GM19023 (cell line): Measurements from ENCODE around the gene GOLIM4.
A peak's percentile ranks its signal among the peaks of the same experiment; 100 is the strongest.
"Not testable (repeated sequence)": the region's sequence is repeated elsewhere in the genome, so short reads cannot be mapped to it uniquely, and the experiment has no call there.

Experiments
- ATAC-seq: cut with Tn5 transposase; IDR thresholded peaks from one replicate; pipeline ENCODE4 v1.9.1; 2021; ENCODE audit warnings: mild to moderate bottlenecking, moderate library complexity; ENCODE audit not compliant: unreplicated experiment

The GOLIM4 gene

GRCh38 chr3:168049367-168049974 lies 46.3 kb downstream of the GOLIM4 start:
- ATAC-seq, result no peak

GRCh38 chr3:168048414-168049330 lies 47.1 kb downstream of the GOLIM4 start:
- ATAC-seq, result no peak

GRCh38 chr3:168047936-168048335 lies 47.8 kb downstream of the GOLIM4 start:
- no peak for ATAC-seq

GRCh38 chr3:168047190-168047795 lies 48.4 kb downstream of the GOLIM4 start:
- peak; percentile 66 for ATAC-seq

- ATAC-seq, result no peak
Measured at GRCh38 chr3:168044049-168044448, 51.7 kb downstream of the GOLIM4 start.

- no peak for ATAC-seq
Measured at GRCh38 chr3:168040607-168041208, 55.0 kb downstream of the GOLIM4 start.

GRCh38 chr3:168037020-168037419 lies 58.7 kb downstream of the GOLIM4 start:
- ATAC-seq, result no peak

- no peak for ATAC-seq
Measured at GRCh38 chr3:168036619-168037018, 59.1 kb downstream of the GOLIM4 start.

- ATAC-seq, result no peak
Measured at GRCh38 chr3:168034152-168034928, 61.4 kb downstream of the GOLIM4 start.

- no peak for ATAC-seq
Measured at GRCh38 chr3:168030577-168030976, 65.1 kb downstream of the GOLIM4 start.

GRCh38 chr3:168029705-168030104 lies 66.0 kb downstream of the GOLIM4 start:
- no peak for ATAC-seq

- ATAC-seq, result no peak
Measured at GRCh38 chr3:168028086-168028485, 67.6 kb downstream of the GOLIM4 start.

- ATAC-seq, result no peak
Measured at GRCh38 chr3:168026764-168027163, 69.0 kb downstream of the GOLIM4 start.

- no peak for ATAC-seq
Measured at GRCh38 chr3:168025076-168025475, 70.6 kb downstream of the GOLIM4 start.

GRCh38 chr3:168024537-168024941 lies 71.2 kb downstream of the GOLIM4 start:
- no peak for ATAC-seq

GRCh38 chr3:168021737-168022450 lies 73.8 kb downstream of the GOLIM4 start:
- ATAC-seq, result no peak

GRCh38 chr3:168011280-168011679 lies 84.4 kb downstream of the GOLIM4 start:
- not testable (repeated sequence) for ATAC-seq

- no peak for ATAC-seq
Measured at GRCh38 chr3:168006584-168006983, 89.1 kb downstream of the GOLIM4 start.

GRCh38 chr3:168003911-168004310 lies 91.8 kb downstream of the GOLIM4 start:
- ATAC-seq, result no peak

- ATAC-seq, result no peak
Measured at GRCh38 chr3:168002786-168003368, 92.8 kb downstream of the GOLIM4 start.
